CD4-positive, alpha-beta T cell treated with Interleukin-4 for 4 hours (primary cell): ENCODE results near the gene ANK2.

Source experiments
- DNase-seq: peaks from one replicate; pipeline ENCODE4 v3.0.0-alpha.2; 2020

ANK2 gene

DNA sequence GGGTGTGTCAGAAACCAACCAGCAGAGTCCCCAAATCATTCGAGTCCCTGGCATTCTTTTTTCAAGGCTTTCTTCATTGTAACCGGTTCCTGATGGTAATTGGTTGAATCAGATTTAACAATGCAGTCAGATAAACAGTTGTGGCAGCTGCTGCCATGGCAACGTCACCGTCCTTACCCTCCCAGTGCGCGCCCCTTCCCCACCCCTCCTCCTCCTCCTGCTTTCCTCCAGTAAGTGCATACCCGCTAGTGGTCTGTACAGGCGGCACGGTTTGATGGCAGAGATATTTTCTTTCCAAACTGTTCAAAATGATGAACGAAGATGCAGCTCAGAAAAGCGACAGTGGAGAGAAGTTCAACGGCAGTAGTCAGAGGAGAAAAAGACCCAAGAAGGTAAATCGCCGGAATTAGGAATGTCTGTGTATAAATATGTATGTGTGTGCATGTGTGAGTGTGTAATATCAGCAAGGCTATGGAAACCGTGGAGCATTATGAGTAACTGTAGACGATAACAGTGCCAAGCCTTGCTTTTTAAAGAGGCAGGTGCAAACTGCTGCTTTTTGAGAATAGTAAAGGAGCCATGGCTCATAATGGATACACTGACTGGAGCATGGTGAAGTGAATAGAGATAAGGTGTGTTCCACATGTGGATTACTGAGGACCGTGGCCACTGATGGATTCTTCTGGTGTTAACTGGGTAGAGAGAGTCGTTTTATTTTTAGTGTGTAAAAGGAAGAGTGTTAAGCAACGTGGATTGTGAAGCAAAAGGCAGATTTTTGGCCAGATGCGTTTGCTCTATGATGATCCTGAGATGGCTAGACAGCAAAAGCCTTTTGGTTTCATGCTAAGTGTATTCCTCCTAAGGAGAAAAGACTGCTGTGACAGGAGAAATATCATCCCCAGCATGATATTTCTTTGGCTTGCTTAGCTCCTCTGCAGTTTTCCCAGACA, at the start of gene ANK2:
Gene ANK2, plus strand, starts transcription at position 233 of the 950 bp plus-strand sequence. Its CDS starts 76 bp downstream, at position 309.
- DNase-seq, result no peak

DNA sequence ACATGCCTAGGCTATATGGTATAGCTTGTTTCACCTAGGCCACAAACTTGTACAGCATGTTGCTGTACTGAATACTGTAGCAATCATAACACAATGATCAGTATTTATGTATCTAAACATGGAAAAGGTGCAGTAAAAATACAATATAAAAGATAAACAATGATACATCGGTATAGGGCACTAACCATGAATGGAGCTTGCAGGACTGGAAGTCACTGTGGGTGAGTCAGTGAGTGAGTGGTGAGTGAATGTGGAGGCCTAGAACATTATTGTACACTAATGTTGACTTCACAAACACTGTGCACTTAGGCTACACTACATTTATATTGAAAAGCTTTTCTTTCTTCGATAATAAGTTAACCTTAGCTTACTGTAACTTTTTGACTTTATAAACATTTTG, 45.6 kb upstream of the ANK2 start:
- no peak for DNase-seq

DNA sequence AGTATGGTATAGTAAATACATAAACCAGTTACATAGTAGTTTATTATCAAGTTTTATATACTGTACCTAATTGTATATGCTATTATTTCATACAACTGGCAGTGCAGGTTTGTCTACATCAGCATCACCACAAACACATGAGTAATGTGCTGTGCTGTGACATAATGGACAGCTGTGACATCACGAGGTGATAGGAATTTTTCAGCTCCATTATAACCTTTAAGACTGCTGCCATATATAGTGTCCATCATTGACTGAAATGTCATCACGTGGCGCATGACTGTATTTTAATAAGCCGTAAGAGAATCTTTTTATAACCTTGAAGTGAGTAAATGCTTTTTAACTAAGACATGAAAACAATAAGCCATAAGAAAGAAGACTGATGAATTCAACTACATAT, 44.8 kb upstream of the ANK2 start:
- DNase-seq, result no peak

DNA sequence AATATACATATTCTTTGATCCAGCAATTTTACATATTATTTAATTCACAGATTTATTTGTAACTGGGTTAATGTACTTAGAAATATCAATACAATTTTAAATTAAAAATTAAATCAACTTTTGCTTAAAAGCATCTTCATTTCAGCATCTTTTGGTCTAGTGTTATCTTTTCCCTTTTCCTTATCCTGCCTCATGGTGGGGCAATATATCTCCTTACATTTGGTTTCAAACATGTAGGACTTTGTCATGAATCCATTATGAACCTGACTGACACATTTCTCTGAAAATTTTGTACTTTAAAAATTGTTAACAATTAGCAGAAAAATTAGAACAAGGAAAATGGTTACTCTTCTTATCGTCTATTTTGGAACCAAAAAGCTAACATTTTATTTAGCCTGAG, 42.8 kb upstream of the ANK2 start:
- DNase-seq, result no peak

DNA sequence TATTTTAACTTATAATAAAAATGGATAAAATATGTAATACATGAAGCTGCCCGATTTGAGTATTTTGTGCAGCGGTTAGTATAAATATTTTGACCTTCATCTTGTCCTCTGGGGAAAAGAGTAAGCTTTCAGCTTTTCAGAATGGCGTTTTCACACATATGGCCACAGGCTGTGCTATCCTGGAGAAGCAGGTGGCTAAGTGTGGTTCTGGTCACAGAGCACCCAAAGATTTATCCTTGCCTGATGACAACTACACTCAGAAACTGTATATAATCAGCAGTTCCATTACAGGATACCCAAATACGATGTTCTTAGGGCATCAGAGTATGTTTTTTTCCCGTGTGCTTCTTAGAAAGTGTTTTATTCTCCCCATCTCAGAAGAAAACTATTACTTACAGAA, 42.3 kb upstream of the ANK2 start:
- no peak for DNase-seq

DNA sequence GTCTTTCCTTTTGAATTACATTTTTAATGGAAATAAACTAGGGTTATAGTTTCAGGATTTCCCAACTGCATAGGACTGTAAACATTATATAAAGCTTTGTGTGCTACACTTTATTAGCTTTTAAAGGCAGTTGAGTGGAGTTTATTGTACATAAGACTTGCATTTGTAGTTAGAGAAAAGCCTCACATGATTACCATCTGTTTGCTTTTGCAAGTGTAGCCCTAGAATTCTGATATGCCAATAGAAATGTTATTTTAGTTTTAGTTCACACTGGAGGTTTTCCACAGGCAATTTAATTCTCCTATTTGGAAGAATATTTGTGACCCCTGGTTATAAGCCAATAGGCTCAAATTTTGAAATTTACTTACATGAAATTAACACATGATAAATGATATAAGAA, 41.3 kb upstream of the ANK2 start:
- no peak for DNase-seq

DNA sequence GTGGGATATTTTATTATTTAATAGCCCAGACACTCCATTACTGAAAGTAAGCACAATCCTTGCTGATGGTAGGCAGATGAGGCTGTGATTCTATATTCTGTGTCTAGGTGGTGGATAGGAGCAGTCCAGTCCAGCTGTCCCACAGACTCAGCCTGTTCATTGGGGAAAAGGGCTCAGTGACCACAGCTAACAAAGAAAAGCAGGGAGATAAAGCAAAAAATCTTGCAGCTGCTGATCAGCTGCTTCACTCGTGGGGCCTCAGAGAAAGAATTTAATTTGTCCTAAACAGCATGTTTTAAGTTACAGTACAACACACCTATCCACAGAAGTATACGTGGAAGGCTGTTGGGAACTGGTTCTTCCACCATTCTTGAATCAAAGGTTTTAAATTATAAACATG, 40.7 kb upstream of the ANK2 start:
- DNase-seq, result no peak

DNA sequence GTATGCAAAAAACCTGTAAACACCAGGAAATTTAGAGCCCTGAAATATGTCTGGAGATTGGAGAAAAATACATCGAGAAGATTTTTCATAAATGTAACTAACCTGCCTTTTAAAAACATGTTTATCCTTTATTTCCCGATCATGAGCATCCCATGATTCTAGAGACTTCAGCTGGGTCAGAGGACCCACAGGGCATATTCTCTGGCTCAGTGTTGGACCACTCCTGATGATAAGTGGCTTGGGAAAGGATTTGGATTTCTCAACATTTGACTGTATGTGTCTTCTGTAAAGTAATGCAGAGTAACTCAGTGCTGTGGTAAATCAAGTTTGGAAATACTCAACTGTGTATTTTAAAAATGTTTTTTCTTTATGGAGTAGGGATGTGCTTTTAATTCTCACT, 40.0 kb upstream of the ANK2 start:
- DNase-seq, result no peak

DNA sequence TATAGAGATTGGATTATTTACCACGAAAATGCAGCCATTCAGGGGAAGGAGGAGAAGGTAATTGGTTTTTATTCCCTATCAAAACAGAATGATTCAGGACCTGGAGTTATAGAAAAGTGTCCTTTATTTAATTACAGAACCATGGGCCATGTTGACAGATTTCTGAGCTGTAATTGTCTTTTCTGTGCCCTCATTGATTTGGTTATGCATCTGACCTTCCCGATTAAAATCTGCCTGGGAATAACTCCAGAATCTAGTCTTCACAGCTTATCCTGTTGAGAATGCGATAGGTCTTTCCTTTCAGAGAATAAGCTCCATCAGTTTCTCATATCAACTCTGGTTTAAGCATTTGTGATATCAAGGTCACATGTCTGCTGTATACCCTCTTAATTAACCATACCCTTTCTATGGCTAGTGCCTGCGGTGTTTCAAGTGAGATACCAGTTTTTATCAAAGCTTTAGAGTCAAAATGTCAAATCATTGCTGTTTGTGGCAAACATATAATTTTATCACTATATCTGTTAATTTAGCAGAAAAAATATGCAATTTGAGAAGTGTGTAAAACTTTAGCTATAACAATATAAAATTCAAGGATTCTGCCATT, 37.2 kb upstream of the ANK2 start:
- no peak for DNase-seq

DNA sequence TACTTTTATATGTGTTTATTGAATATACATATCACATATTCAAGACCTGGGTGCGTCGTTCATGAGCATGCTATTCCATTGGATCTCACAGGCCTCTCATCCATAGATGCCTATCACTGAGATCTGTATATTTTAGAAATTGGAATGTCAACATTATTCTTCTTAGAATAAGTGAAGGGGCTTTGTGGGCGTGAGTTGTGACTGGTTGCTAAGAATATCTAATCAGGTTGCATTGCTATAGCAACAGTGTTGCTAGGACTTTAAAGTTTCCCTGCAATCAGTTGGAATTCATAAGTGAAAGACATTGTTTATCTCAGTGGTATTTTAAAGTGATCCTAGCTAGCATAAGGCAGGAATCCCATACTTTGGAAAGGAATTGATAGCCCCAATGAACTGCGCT, 36.7 kb upstream of the ANK2 start:
- DNase-seq, result no peak

DNA sequence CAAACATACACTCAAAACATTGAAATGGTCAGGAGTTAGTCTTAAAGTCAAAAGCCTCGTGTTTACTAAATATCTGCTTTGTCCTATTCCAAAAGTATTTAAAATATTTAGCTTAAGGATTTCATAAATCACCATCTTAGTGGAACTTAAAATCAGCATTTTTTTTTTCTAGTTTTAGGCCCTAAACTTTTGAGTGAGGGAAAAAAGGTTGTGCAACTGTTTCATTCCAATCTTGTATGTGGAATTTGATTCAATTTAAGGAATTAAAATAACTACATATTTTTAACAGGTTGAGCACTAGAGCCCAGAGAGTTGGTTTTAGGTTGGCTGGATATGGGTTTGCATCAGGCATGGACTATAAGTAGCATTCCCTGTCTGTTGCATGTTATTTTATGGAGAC, 35.7 kb upstream of the ANK2 start:
- no peak for DNase-seq

DNA sequence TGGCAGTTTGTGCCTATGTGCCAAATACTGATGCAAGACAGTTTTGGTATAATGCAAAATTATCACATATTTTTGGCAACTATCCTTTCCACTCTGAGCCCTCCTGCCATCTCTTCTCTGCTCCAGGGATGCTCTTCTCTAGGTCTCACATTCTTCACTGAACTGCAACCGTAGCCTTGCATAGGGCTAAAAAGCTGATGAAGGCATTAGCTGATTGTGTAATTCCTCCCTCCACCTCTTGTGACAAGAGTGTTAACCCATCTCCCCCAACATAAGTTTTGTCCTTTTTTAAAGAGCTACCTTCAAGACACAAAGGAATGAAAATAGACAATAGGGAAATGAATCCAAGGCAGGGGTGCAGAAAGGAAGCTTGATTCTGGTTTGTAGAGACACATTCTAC, 33.1 kb upstream of the ANK2 start:
- no peak for DNase-seq

DNA sequence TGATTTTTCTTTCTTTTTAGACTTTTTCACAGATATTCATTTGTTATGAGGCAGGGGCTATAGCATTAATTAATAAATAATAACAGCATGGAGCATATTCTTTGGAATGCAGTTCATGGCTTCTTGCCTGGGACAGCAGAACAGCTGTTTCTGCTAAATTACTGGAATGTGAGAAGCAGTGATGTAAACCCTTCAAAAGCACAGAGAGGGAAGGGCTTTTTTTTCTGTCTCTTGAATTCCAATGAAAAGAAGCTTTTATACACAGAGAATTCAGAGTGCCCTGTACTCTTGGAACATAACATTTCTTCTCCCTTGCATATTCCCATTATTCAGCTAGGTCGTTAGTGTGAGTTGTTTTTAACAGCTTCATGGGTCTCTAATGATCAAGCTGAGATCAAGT, 28.5 kb upstream of the ANK2 start:
- DNase-seq, result no peak

DNA sequence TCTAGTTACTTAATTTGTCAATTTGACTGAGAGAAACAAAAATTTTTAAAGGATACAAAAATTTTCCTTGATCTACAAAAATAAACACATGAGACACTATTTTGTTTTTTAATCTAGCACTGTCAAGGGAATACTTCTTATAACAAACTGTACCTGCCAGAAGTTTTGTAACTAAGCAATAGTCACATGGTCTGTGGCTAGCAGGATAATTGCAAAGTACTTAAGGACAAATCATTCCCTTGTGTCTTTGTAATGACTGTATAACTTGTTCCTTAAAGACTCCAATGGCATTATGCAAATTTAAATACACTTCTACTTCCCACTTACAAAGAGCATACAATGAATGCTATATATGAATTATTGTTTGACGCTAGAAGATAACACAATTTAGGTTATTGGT, 25.1 kb upstream of the ANK2 start:
- DNase-seq, result no peak

DNA sequence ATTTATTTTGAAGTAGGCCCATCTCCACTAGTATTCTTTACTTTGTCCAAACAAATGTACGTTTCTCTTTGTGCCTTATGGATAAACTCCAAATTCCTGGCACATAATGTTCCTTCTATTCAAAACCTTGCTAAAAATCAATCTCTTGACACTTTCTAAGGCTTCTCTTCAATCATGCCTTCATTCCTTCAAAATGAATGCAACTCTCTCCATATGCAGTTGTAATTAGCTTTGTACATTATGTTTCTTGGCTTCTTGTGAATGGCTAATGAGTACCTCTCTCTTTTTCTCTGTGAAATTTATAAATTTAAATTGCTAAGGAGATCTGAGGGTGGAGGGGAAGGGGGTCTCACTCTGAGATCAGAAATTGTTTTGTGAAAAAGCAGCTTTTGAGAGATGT, 24.0 kb upstream of the ANK2 start:
- DNase-seq, result no peak

DNA sequence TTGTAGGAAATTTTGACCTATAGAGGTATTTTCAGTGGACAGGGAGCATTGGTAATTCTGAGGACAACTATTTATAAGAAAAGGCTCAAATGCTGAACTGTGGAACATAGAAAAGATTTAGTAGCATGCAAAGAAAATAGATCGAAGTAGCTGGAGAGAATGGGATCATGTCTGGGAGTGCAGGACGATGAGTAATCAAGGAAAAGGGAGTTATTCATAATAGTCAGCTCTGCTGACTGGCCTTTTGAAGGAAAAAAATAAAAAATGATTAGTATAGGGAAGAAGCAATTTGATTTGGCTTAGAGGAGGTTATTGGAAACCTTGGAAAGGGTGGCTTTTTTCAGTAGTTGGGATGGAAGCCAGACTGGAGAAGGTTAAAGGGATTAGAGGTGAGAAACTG, 22.9 kb upstream of the ANK2 start:
- DNase-seq, result no peak

DNA sequence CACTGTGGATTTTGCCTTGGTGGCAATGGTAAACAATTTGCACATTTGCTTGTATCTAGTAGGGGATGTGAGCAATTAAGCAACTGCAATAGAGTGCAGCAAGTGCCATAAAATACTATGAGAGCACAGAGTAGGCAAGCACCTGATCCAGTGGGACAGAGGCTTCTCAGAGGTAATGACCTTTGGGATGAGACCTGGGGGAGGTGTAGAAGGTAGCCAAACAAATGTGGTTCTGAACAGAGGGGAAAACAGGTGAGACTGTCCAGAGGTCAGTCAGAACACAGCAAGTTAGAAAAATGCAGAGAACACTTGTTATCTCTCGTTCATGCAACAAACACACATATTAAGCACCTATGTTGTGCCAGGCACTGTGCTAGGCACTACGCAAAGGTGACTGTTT, 21.4 kb upstream of the ANK2 start:
- no peak for DNase-seq

DNA sequence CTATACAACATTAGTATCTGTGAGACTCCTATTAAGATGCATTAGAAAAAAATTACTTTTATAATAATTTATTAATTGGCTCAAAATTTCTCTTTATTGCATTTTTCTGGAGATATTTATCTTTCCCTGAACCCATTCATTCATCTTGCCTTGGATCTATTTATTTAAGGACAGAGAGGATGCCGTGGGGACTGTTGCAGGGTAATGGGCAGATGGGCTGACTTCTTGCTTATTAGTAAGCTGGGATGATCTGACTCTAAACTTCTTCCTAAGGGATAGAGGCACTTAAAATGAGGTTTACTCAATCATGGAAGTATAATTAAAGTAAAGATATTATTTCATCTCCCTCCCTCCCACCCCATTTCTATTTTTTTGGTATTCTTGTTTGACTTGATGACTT, 18.2 kb upstream of the ANK2 start:
- no peak for DNase-seq

DNA sequence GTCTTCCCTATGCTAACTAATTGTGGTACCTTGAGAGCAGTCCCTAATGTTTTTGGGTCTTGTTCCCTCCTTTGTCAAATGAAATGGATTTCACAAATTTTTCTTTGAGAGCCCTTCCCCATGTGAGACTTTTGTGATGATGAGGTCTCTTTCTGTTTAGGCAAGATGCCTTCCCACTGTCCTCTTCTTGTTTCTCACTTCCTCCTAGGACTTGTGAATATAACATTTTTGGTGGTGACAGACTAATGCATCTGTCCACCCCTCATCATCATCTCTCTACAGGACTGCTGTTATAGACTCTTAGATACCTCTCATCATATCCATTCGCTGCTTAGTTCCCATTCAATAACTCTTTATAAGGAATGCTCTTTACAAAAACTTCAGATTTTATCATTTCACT, 8.7 kb upstream of the ANK2 start:
- DNase-seq, result no peak

DNA sequence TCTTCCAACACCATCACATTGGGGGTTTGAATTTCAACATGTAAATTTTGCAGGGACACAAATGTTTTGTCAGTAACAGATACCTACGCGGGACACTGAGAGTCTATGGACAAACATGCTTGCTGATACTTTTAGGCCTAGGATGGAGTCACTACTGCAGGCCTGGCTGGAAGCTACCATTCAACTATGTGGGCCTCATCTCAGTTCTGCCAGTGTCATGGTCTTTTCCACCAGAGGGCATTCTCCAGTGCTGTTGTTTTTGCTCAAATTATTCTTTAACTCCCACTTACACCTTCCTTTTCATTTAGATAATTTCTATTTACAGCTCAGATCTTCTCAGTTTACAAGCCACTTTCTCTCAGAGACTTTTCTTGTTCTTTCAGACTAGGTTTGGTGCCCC, 7.0 kb upstream of the ANK2 start:
- DNase-seq, result no peak

DNA sequence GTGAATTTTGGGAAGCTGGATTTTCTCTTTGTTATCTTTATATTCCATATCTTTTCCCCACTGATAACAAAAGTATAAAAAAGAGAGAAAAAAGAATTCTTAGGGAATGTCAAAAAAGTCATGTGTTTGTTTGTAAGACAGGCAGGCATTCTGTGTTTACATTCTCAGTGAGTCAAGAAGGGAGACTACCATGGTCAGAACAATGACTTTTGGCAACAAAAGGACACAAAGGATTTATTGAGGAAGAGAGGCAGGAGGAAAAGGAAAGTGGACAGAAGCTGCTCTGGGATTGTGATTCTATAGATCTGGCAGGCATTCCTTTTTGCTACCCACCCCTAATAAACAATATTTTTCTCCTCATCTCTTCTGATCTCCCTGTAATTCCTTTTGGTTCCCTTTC, 5.9 kb upstream of the ANK2 start:
- DNase-seq, result no peak

DNA sequence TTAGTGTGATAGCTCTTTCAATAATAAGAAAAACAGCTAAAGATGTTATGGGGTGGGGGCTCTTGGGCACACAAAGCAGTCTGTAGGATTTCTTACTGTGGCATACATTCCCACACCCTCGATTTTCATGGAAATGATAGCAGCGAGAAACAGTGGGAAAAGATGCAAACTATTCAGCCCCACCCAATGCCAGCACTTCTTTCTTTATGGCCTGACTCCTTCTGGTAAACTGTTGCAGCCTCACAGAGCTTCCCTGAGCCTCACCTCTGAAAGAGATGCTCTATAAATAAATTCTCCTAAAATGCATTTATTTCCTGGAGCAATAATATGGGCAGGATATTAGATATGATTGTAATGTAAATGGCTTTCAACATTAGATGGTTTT, 910 bp downstream of the ANK2 start:
- DNase-seq, result no peak

DNA sequence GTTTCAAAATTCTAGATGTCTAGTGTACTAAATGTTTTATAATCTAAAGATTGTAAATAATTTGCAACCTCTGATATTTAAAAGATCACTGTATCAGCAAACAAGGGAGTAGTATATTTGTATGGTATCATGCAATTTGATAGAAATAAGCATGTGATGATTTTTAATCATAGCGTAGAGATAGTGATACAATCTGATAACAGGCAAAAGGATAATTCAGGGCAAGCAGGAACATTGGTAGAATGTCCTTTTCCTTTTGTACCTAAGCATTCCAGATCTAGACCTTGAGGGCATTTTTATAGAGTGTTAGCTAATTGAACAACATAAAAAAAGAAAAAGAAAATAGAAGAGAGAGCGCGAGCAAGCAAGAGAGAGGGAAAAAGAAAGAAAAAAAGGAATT, 1.4 kb downstream of the ANK2 start:
- DNase-seq, result no peak

DNA sequence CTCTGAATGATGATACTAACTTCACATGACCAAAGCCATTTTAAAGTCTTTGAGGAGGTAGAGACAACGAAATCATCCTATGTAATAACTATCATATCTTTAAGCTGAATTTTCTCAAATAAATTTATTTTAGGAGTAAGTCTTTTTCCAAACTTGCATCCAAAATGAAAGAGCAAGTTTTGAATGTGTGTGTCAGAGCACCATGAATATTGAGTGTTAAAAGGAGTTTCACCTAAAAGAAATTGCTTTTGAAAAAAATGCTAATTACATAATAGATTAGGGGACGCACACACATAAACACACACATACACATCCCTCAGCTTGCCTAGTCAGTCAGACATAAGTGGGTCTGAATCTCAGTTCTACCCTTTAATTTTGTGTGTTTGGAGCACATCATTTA, 1.9 kb downstream of the ANK2 start:
- no peak for DNase-seq
